Measurements from ENCODE around the gene EFR3B. TPM values are rescaled to one million over a fixed set of nuclear protein-coding genes. Genes with fewer than 3 reads are reported as not detected.

Gene EFR3B
- total RNA-seq, 3 donors from 2014 or later = 1.0 to 2.8 (median 1.9) TPM

GRCh38 chr2:25065768-25066167, 23.9 kb downstream of the EFR3B start:
- intact Hi-C loops (cut with DNase I, micrococcal nuclease) = no loop called here
- Histone ChIP-seq H3K4me1 (ENCODE audit: low read depth) (no peaks in the 10 kb centered on the region), H3K4me3 (no peak overlapping the region), H3K36me3 (ENCODE audit: low read depth) (no peaks in the 10 kb centered on the region), H3K9me3 (no peaks in the 10 kb centered on the region)
- DNase-seq (no peak), ATAC-seq (no peak)
- TF ChIP-seq CTCF (IDR thresholded peaks at IDR 0.05) = no peak

GRCh38 chr2:25066455-25066854, 24.6 kb downstream of the EFR3B start:
- Histone ChIP-seq H3K36me3 (ENCODE audit: low read depth) (no peaks in the 10 kb centered on the region), H3K9me3 (no peaks in the 10 kb centered on the region), H3K4me3 (no peak overlapping the region), H3K4me1 (ENCODE audit: low read depth) (no peaks in the 10 kb centered on the region)
- ATAC-seq (no peak), DNase-seq (no peak)
- intact Hi-C loops (cut with DNase I, micrococcal nuclease) = no loop called here
- no peak for TF ChIP-seq CTCF (IDR thresholded peaks at IDR 0.05)

- Histone ChIP-seq H3K36me3 (ENCODE audit: low read depth) (no peaks in the 10 kb centered on the region), H3K4me3 (no peak overlapping the region), H3K9me3 (no peaks in the 10 kb centered on the region), H3K4me1 (ENCODE audit: low read depth) (no peaks in the 10 kb centered on the region)
- intact Hi-C loops (cut with DNase I, micrococcal nuclease) = no loop called here
- no peak for DNase-seq
- ATAC-seq = no peak
- no peak for TF ChIP-seq CTCF (IDR thresholded peaks at IDR 0.05)
Observed at GRCh38 chr2:25068217-25068616, 26.3 kb downstream of the EFR3B start.

- ATAC-seq = no peak
- no peak for DNase-seq
Observed at GRCh38 chr2:25071966-25072365, 30.1 kb downstream of the EFR3B start.

GRCh38 chr2:25072606-25073005, 30.7 kb downstream of the EFR3B start:
- no peaks in the 10 kb centered on the region for H3K36me3 ChIP-seq (ENCODE audit: low read depth)
- DNase-seq (no peak), ATAC-seq (no peak)
- no peaks in the 10 kb centered on the region for H3K9me3 ChIP-seq
- no peak overlapping the region for H3K4me3 ChIP-seq
- no peaks in the 10 kb centered on the region for H3K4me1 ChIP-seq (ENCODE audit: low read depth)
- no peak for TF ChIP-seq CTCF (IDR thresholded peaks at IDR 0.05)
- intact Hi-C loops (cut with DNase I, micrococcal nuclease) = no loop called here

More at GRCh38 chr2:25071966-25072365, 30.1 kb downstream of the EFR3B start:
- Histone ChIP-seq H3K9me3 (no peaks in the 10 kb centered on the region), H3K4me1 (ENCODE audit: low read depth) (no peaks in the 10 kb centered on the region), H3K4me3 (no peak overlapping the region), H3K36me3 (ENCODE audit: low read depth) (no peaks in the 10 kb centered on the region)
- no peak for TF ChIP-seq CTCF (IDR thresholded peaks at IDR 0.05)
- intact Hi-C loops (cut with DNase I, micrococcal nuclease) = no loop called here

GRCh38 chr2:25073025-25073424, 31.1 kb downstream of the EFR3B start:
- H3K9me3 ChIP-seq = no peaks in the 10 kb centered on the region
- DNase-seq (no peak), ATAC-seq (no peak)
- no peak for TF ChIP-seq CTCF (IDR thresholded peaks at IDR 0.05)
- no peaks in the 10 kb centered on the region for H3K4me1 ChIP-seq (ENCODE audit: low read depth)
- intact Hi-C loops (cut with DNase I, micrococcal nuclease) = no loop called here
- H3K4me3 ChIP-seq = no peak overlapping the region
- no peaks in the 10 kb centered on the region for H3K36me3 ChIP-seq (ENCODE audit: low read depth)

Measured in mucosa of descending colon (tissue), 3 donors.